Measurements from ENCODE around the gene GPR157. TPM values are rescaled to one million over a fixed set of nuclear protein-coding genes. Genes with fewer than 3 reads are reported as not detected.

Gene GPR157
- total and polyA plus RNA-seq, 2 of the 13 experiments (the other 11 are each of a cell fraction or from before 2014, with no cell fraction given), result 10.1 to 19.2 TPM

GRCh38 chr1:9100471-9101043 is 28.3 kb downstream of the GPR157 start (continued):
- TF ChIP-seq IRX3 (CRISPR knock-in tag; IDR thresholded peaks at IDR 0.05; ENCODE audit: borderline replicate concordance, low read depth) (no peak), ZFP1 (CRISPR knock-in tag; IDR thresholded peaks at IDR 0.05) (no peak), HDAC1 (CRISPR knock-in tag; IDR thresholded peaks at IDR 0.05) (peak; percentile 27; the same call in 1 of the 2 replicates), GABPA (IDR thresholded peaks at IDR 0.05; ENCODE audit: low read depth, low read length) (no peak), GABPA (CRISPR knock-in tag; IDR thresholded peaks at IDR 0.05; ENCODE audit: low read depth) (peak; percentile 35; the same call in 1 of the 2 replicates), ZNF205 (CRISPR knock-in tag; IDR thresholded peaks at IDR 0.05) (no peak), ZSCAN21 (CRISPR knock-in tag; IDR thresholded peaks at IDR 0.05; ENCODE audit: borderline replicate concordance) (0 out of 2 replicates have a peak, but pooled peaks have one; percentile 39), MAFK (conservative IDR thresholded peaks at IDR 0.05 in 1 of 2, IDR thresholded peaks at IDR 0.05 in 1 of 2; ENCODE audit: low read length in 2 of 2) (no peak), ZNF609 (CRISPR knock-in tag; IDR thresholded peaks at IDR 0.05; ENCODE audit: borderline replicate concordance) (0 out of 2 replicates have a peak, but pooled peaks have one; percentile 53), ZNF335 (CRISPR knock-in tag; IDR thresholded peaks at IDR 0.05) (no peak), EHMT2 (IDR thresholded peaks at IDR 0.05; ENCODE audit: borderline replicate concordance, low read depth, low read length) (no peak), ELF3 (CRISPR knock-in tag; IDR thresholded peaks at IDR 0.05) (peak; percentile 62), BORCS8-MEF2B (CRISPR knock-in tag; IDR thresholded peaks at IDR 0.05) (no peak), SIX4 (CRISPR knock-in tag; IDR thresholded peaks at IDR 0.05) (no peak), ZNF772 (CRISPR knock-in tag; IDR thresholded peaks at IDR 0.05) (peak; percentile 63; the same call in 1 of the 2 replicates), ZNF383 (CRISPR knock-in tag; IDR thresholded peaks at IDR 0.05; ENCODE audit: borderline replicate concordance) (no peak), ZFP82 (CRISPR knock-in tag; IDR thresholded peaks at IDR 0.05; ENCODE audit: borderline replicate concordance) (no peak), ZNF576 (CRISPR knock-in tag; IDR thresholded peaks at IDR 0.05) (no peak), ZNF550 (CRISPR knock-in tag; IDR thresholded peaks at IDR 0.05; ENCODE audit: borderline replicate concordance) (no peak), ZNF142 (CRISPR knock-in tag; IDR thresholded peaks at IDR 0.05) (no peak)

Data from HepG2 (cell line).